ENCODE measurements around the gene PPP1R10. TPM values are rescaled to one million over a fixed set of nuclear protein-coding genes. Genes with fewer than 3 reads are reported as not detected.

Gene PPP1R10
- total and polyA plus RNA-seq, 4 donors, result 21.5 to 73.4 (median 29.5) TPM

- Histone ChIP-seq H3K27me3 (ENCODE audit: control insufficient read depth in 3 of 3, insufficient read depth in 3 of 3, low read length in 2 of 3) (no peaks in the 10 kb centered on the region), H3K9ac (ENCODE audit: insufficient read depth in 1 of 2, low read length in 2 of 2) (no peak overlapping the region), H3K27ac (ENCODE audit: low read depth in 1 of 2, low read length in 1 of 2) (no peak overlapping the region), H3K4me3 (no peak overlapping the region), H3K36me3 (ENCODE audit: control insufficient read depth in 4 of 4, insufficient read depth in 4 of 4, low read length in 4 of 4) (peaks cover 56 to 69% (median 61%) of the 10 kb centered on the region in 4 donors), H3K4me1 (ENCODE audit: control insufficient read depth in 5 of 5, insufficient read depth in 5 of 5, low read length in 5 of 5) (peaks cover 0 to 7% (median 0%) of the 10 kb centered on the region in 5 donors), H3K9me3 (ENCODE audit: control insufficient read depth in 4 of 4, insufficient read depth in 3 of 4, low read length in 3 of 4) (no peaks in the 10 kb centered on the region)
- TF ChIP-seq CTCF (IDR thresholded peaks at IDR 0.05; ENCODE audit: control extremely low read depth, extremely low read depth), result no peak
- WGBS, 2 donors, result 95% methylated on average over 13 of the region's 13 CpGs
- no peak for ATAC-seq (ENCODE audit: insufficient read depth, low FRiP score)
- no peak for DNase-seq
Measured at GRCh38 chr6:30603961-30604360, 13.1 kb downstream of the PPP1R10 start.

DNA sequence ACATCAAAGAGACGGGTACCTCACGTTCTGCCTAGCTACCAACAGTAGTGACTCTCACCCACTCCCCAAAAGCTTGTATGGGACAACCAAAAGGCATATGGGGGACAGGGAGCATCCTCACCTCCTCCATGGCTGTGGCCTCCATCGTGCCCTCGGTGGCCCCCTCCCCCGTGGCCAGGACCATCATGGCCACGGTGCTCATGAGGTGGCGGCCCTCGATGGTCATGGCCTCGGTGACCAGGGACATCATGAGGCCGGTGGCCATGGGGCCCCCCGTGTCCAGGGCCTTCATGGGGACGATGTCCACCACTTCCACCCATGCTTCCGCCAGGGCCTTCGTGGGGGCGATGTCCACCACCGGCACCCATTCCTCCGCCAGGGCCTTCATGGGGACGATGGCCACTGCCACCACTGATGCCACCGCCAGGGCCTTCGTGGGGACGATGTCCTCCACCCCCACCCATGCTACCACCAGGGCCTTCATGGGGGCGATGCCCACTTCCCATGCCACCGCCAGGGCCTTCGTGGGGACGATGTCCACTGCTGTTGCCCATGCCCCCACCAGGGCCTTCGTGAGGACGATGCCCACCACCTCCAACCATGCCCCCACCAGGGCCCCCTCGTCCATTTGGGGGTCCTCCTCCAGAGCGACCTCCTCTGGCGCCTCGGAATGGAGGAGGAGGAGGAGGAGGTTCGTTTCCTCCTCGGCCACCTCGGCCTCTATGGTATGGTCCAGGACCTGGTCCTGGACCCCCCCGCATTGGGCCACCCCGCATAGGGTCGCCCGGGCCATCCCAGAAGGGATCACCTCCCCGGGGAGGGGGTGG is 15.0 kb downstream of the PPP1R10 start:
- no peaks in the 10 kb centered on the region for H3K27me3 ChIP-seq (ENCODE audit: control insufficient read depth in 3 of 3, insufficient read depth in 3 of 3, low read length in 2 of 3)
- no peaks in the 10 kb centered on the region for H3K9me3 ChIP-seq (ENCODE audit: control insufficient read depth in 4 of 4, insufficient read depth in 3 of 4, low read length in 3 of 4)
- no peak overlapping the region for H3K27ac ChIP-seq (ENCODE audit: low read depth in 1 of 2, low read length in 1 of 2)
- no peak overlapping the region for H3K4me3 ChIP-seq
- H3K4me1 ChIP-seq (ENCODE audit: control insufficient read depth in 5 of 5, insufficient read depth in 5 of 5, low read length in 5 of 5), result peaks cover 0 to 7% (median 0%) of the 10 kb centered on the region in 5 donors
- no peak overlapping the region for H3K9ac ChIP-seq (ENCODE audit: insufficient read depth in 1 of 2, low read length in 2 of 2)
- no peak for ATAC-seq (ENCODE audit: insufficient read depth, low FRiP score)
- WGBS, 2 donors, result 91 to 93% methylated on average over 36 to 39 of the region's 39 CpGs
- TF ChIP-seq CTCF (IDR thresholded peaks at IDR 0.05; ENCODE audit: control extremely low read depth, extremely low read depth), result no peak
- peaks cover 46 to 59% (median 49%) of the 10 kb centered on the region in 4 donors for H3K36me3 ChIP-seq (ENCODE audit: control insufficient read depth in 4 of 4, insufficient read depth in 4 of 4, low read length in 4 of 4)
- DNase-seq, result no peak

DNA sequence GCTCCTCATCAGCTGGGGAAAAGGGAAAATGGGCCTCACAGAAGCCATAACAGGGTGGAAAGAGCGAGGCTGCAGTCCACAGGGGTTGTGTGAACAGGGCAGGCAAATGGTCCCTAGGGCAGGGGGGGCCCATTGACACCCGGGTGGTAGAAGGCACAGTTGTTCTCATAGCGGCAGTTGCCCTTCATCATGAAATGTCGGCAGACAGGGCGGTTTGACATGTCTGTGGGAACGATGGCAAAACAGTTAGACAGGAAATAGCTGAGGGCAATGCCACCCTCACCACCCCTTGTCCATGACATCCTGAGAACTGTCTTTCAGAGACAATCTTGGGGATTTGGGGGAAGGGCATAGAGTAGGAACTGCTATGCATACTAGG is 15.6 kb downstream of the PPP1R10 start:
- H3K4me1 ChIP-seq (ENCODE audit: control insufficient read depth in 5 of 5, insufficient read depth in 5 of 5, low read length in 5 of 5), result peaks cover 0 to 7% (median 0%) of the 10 kb centered on the region in 5 donors
- no peak for DNase-seq
- H3K9me3 ChIP-seq (ENCODE audit: control insufficient read depth in 4 of 4, insufficient read depth in 3 of 4, low read length in 3 of 4), result no peaks in the 10 kb centered on the region
- no peak overlapping the region for H3K9ac ChIP-seq (ENCODE audit: insufficient read depth in 1 of 2, low read length in 2 of 2)
- 27 to 58% methylated on average over 6 of the region's 6 CpGs for WGBS, 2 donors
- no peak overlapping the region for H3K27ac ChIP-seq (ENCODE audit: low read depth in 1 of 2, low read length in 1 of 2)
- no peak for ATAC-seq (ENCODE audit: insufficient read depth, low FRiP score)
- H3K36me3 ChIP-seq (ENCODE audit: control insufficient read depth in 4 of 4, insufficient read depth in 4 of 4, low read length in 4 of 4), result peaks cover 42 to 58% (median 44%) of the 10 kb centered on the region in 4 donors
- TF ChIP-seq CTCF (IDR thresholded peaks at IDR 0.05; ENCODE audit: control extremely low read depth, extremely low read depth), result no peak
- H3K4me3 ChIP-seq, result no peak overlapping the region
- H3K27me3 ChIP-seq (ENCODE audit: control insufficient read depth in 3 of 3, insufficient read depth in 3 of 3, low read length in 2 of 3), result no peaks in the 10 kb centered on the region

Data from lung (tissue), 12 donors.